Memory B cell (primary cell): ENCODE measurements around the gene LAMTOR2.

Source experiments
- ATAC-seq: fragments of 150-1000 bp; cut with Tn5 transposase; 2 replicates; pipeline ENCODE4 v1.10.0; 2021; ENCODE audit warnings: low read depth, mild to moderate bottlenecking, moderate library complexity
- DNase-seq, 2 donors: peaks; one replicate each; pipeline ENCODE4 v3.0.0; 2022; ENCODE audit warnings: low spot score in 2 of 2
- H3K27ac Mint-ChIP-seq: one replicate; pipeline ENCODE4 v1.8.0; 2022; ENCODE audit warnings: mild to moderate bottlenecking, moderate library complexity, mixed read lengths
- H3K27me3 Mint-ChIP-seq: one replicate; pipeline ENCODE4 v1.8.0; 2022; ENCODE audit warnings: mixed read lengths
- H3K36me3 Mint-ChIP-seq: one replicate; pipeline ENCODE4 v1.8.0; 2022; ENCODE audit warnings: mild to moderate bottlenecking, mixed read lengths
- H3K4me1 Mint-ChIP-seq: one replicate; pipeline ENCODE4 v1.8.0; 2022; ENCODE audit warnings: mixed read lengths
- H3K4me3 Mint-ChIP-seq: one replicate; pipeline ENCODE4 v1.8.0; 2022; ENCODE audit warnings: mild to moderate bottlenecking, moderate library complexity, mixed read lengths
- H3K9me3 Mint-ChIP-seq: one replicate; pipeline ENCODE4 v1.8.0; 2022; ENCODE audit warnings: mixed read lengths

Gene LAMTOR2

DNA sequence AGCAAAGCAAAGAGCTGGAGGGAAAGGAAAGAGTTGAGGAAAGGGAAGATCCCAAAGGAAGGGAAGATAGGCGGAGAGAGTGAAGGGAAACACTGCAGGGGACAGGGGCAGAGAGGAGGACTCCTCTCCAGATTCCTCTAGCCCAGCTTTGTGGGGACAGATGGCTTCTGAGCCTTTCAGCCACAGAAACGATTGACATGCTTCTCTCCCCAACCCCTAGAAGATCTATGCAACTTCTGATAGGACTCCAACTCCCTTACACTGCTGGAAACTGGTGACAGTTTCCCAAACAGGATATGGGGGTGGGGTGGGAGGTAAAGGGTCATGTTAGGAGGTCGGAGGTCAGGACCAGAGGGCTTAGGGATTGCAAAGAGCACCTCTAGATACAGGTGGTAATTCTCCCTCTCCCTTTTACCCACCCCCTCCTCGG is 21.2 kb downstream of the LAMTOR2 start:
- H3K36me3 Mint-ChIP-seq = no peaks in the 10 kb centered on the region
- no peaks in the 10 kb centered on the region for H3K9me3 Mint-ChIP-seq
- ATAC-seq = no peak
- H3K27me3 Mint-ChIP-seq = no peaks in the 10 kb centered on the region
- H3K4me3 Mint-ChIP-seq = peak overlapping the region; percentile 78
- H3K4me1 Mint-ChIP-seq = peaks cover 16% of the 10 kb centered on the region
- H3K27ac Mint-ChIP-seq = peak overlapping the region; percentile 39
- no peak for DNase-seq

DNA sequence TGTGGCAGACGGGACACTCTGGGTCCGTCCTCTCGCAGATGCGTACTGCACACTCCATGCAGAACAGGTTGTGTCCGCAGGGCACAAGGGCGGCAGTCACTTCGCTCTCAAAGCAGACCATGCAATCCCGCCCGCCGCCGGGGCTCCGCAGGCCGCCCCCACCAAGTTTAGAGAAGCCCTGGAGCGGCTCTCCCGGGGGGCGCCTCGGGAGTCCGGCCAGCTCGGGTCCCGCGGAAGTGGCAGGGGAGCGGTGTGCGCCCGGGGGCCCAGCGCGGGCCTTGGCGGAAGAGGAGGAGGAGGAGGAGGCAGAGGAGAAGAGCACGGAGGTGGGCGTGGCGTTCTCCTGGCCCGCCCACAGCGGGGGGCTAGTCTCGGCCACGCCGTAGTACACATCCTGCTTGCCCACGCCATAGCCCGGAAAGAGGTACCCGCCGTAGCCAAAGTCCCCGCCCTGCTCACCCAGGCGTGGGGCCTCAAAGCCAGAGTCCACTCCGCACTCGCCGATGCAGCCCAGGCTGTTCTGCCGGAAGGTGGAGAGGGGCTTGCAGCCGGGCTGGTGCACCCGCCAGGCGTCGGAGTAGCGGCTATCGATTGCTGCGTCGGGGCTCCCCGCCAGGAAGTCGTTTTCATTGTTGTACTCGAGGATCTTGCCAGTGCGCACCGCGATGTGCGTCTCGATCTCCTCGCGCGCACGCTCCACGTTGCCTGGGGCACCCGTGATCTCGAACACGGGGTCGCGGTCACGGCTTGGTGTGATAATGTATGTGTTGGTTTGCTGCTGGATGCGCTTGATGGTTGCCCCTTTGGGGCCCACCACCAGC is 22.2 kb downstream of the LAMTOR2 start:
- H3K27me3 Mint-ChIP-seq = peaks cover 1% of the 10 kb centered on the region
- DNase-seq (peak in 1 of 2 donors; percentile 49), ATAC-seq (peak; percentile 77)
- H3K27ac Mint-ChIP-seq = no peak overlapping the region
- no peaks in the 10 kb centered on the region for H3K36me3 Mint-ChIP-seq
- H3K4me3 Mint-ChIP-seq = peak overlapping the region; percentile 78
- peaks cover 18% of the 10 kb centered on the region for H3K4me1 Mint-ChIP-seq
- no peaks in the 10 kb centered on the region for H3K9me3 Mint-ChIP-seq

DNA sequence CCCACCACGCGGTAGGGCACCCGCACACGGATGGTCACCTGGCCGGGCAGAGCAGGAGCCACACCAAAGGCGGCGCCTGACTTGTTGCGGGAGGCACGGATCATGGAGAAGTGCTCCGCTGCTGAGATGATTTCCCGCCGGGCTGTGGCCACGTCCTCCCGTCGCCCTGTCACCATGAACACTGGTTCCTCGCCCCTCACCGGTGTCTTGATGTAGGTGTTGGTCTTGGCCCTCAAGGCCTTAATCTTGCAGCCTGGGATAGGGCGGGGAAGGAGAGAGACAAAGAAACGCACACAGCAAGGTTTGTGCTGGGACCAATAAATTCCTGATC is 22.8 kb downstream of the LAMTOR2 start:
- DNase-seq (no peak), ATAC-seq (no peak)
- Mint-ChIP-seq H3K27ac (no peak overlapping the region), H3K36me3 (no peaks in the 10 kb centered on the region), H3K9me3 (no peaks in the 10 kb centered on the region), H3K4me3 (peak overlapping the region; percentile 78), H3K27me3 (peaks cover 2% of the 10 kb centered on the region), H3K4me1 (peaks cover 19% of the 10 kb centered on the region)

DNA sequence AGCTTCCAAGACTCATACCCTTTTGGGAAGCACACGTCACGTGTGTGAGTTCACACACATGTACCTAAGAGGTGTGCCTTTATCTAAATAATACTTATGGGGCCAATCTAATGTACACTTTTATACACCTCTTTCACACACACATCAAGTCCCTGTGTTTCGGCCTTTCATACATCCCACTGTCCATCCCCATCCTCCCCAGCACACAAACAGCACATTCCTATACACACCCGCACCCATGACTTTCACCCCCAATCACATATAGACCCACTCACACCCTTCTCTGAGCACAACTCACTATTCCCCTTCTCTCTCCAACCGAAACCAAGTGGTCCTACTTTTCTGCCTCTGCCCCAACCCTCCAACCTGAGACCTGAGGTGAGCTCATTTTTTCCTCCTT is 24.1 kb downstream of the LAMTOR2 start:
- Mint-ChIP-seq H3K27ac (no peak overlapping the region), H3K4me1 (peaks cover 22% of the 10 kb centered on the region), H3K9me3 (no peaks in the 10 kb centered on the region), H3K4me3 (peak overlapping the region; percentile 5), H3K27me3 (peaks cover 5% of the 10 kb centered on the region), H3K36me3 (no peaks in the 10 kb centered on the region)
- ATAC-seq = no peak
- DNase-seq = no peak

DNA sequence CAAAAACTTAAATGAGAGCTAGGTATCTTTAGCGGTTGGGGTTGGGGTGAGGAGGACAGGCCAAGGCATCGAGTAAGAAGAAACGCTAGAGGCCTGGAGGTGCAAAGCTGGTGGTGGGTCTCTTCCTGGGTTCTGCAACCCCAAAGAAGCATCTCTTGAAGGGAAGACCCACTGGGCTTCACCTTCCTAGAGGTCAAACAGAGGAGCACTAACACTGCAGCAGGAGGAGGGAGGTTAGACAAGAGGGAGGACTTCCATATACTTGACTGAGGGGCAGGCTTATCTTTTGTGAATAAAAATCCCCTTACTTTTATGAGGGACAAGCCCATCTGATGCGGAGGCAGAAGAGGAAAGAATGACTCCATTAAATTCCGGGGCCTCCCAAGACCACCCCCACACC is 25.2 kb downstream of the LAMTOR2 start:
- Mint-ChIP-seq H3K36me3 (no peaks in the 10 kb centered on the region), H3K4me3 (no peak overlapping the region), H3K27ac (no peak overlapping the region), H3K9me3 (no peaks in the 10 kb centered on the region), H3K27me3 (peaks cover 8% of the 10 kb centered on the region), H3K4me1 (peaks cover 26% of the 10 kb centered on the region)
- no peak for ATAC-seq
- no peak for DNase-seq

DNA sequence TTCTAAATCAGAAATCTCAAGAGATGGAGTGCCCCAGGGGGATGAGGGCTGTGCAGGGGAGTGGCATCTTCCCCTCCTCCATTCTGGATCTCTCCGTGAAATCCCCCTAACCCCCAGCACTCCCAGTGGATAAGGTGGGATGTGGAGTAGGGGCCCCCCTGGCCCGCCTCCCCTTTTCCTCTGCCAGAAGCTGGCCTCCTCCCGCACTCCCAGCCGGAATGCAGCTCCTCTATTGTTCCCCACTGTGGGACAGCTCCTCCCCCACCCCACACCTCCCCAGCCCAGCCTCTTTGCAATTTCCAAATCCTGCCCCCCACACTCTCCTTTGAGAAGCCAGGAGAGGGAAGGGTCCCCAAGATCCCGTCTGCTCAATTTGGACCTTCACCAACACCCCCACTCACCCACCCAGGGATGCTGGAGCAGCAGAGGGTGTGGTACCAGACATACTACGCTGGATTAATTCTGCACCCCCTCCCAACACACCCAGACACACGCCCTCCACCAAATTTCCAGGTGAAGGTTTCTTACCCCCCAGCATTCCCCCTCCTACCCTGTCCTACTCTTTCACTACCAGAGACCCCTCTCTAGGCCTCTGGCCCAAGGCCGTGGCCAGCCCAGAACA is 25.8 kb downstream of the LAMTOR2 start:
- H3K4me1 Mint-ChIP-seq = peaks cover 23% of the 10 kb centered on the region
- H3K9me3 Mint-ChIP-seq = no peaks in the 10 kb centered on the region
- no peak for ATAC-seq
- no peaks in the 10 kb centered on the region for H3K36me3 Mint-ChIP-seq
- no peak overlapping the region for H3K27ac Mint-ChIP-seq
- no peak for DNase-seq
- peaks cover 10% of the 10 kb centered on the region for H3K27me3 Mint-ChIP-seq
- H3K4me3 Mint-ChIP-seq = no peak overlapping the region

DNA sequence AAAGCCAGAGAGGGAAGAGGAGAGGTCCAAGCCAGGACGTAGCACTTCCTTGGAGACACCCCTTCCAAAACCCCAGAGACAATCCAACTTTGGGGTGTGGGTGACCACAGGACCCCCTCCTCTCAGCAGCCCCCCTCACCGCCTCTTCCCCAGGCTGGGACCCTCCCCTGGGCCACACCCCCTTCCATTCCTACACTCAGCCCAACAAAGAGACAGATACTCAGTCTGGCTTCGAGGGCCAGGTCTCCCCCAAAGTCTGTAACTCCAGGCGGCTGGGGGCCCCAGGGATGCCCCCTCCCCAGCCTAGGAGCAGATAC is 26.2 kb downstream of the LAMTOR2 start:
- no peak for DNase-seq
- no peak for ATAC-seq
- Mint-ChIP-seq H3K4me3 (no peak overlapping the region), H3K27ac (no peak overlapping the region), H3K27me3 (peaks cover 11% of the 10 kb centered on the region), H3K9me3 (no peaks in the 10 kb centered on the region), H3K4me1 (peaks cover 20% of the 10 kb centered on the region), H3K36me3 (no peaks in the 10 kb centered on the region)

DNA sequence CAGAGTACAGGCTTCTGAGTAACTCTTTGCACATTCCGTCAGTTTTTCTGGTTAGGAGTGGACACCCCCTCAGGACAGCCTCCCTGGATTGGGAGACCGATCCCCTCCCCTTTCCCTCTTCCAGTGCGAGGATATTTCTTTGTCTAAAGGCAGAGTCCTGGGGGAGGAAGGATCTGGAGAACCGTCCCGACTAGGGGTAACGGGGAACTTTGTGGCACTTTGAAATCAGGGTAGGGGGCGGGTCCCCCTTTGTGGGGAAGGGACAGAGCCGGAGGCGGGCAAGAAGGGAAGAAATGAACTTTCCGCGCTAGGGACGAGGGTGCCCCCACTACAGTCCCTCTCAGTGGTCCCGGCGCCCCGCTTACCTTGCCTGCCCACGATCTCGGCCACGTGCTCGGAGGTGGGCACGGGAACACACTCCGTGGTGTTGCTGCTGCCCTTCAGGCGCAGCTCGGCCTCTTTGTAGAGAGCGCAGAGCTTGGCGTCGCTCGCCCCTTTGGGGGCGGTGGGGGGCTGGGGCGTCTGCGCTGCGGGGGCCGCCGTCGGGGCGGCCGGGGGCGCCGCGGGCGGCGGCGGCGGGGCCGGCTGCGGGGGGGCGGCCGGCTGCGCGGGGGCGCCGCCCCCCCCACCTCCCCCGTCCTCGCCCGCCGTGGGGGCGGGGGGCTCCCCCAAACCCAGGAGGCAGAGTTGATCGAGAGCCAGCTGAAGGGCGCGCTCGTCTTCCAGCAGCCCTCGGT is 26.8 kb downstream of the LAMTOR2 start:
- Mint-ChIP-seq H3K4me3 (peak overlapping the region; percentile 86), H3K9me3 (no peaks in the 10 kb centered on the region), H3K27me3 (peaks cover 13% of the 10 kb centered on the region), H3K36me3 (no peaks in the 10 kb centered on the region), H3K27ac (no peak overlapping the region), H3K4me1 (peaks cover 20% of the 10 kb centered on the region)
- no peak for DNase-seq
- no peak for ATAC-seq

DNA sequence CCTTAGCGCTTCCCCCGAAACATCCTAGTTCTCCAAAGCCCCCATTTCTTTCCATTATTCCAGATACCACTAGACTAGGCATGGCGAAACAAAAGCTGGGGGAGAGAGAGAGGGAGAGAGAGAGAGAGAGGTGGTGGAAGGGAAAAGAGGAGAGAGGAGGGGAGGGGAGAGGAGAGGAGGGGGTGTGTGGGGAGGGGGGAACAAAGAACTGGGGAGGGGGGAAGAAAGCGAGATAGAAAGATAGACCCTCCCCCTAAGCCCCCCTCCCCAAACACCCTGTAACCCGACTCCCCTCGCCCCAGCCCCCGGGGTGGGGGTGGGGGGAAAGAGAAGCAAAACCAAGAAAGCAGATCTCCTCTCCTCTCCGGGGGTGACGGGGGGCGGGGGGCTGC is 27.3 kb downstream of the LAMTOR2 start:
- no peak overlapping the region for H3K27ac Mint-ChIP-seq
- no peaks in the 10 kb centered on the region for H3K9me3 Mint-ChIP-seq
- H3K4me1 Mint-ChIP-seq = peaks cover 20% of the 10 kb centered on the region
- no peak for DNase-seq
- no peaks in the 10 kb centered on the region for H3K36me3 Mint-ChIP-seq
- peak overlapping the region; percentile 86 for H3K4me3 Mint-ChIP-seq
- peak; percentile 8 for ATAC-seq
- H3K27me3 Mint-ChIP-seq = peaks cover 13% of the 10 kb centered on the region

DNA sequence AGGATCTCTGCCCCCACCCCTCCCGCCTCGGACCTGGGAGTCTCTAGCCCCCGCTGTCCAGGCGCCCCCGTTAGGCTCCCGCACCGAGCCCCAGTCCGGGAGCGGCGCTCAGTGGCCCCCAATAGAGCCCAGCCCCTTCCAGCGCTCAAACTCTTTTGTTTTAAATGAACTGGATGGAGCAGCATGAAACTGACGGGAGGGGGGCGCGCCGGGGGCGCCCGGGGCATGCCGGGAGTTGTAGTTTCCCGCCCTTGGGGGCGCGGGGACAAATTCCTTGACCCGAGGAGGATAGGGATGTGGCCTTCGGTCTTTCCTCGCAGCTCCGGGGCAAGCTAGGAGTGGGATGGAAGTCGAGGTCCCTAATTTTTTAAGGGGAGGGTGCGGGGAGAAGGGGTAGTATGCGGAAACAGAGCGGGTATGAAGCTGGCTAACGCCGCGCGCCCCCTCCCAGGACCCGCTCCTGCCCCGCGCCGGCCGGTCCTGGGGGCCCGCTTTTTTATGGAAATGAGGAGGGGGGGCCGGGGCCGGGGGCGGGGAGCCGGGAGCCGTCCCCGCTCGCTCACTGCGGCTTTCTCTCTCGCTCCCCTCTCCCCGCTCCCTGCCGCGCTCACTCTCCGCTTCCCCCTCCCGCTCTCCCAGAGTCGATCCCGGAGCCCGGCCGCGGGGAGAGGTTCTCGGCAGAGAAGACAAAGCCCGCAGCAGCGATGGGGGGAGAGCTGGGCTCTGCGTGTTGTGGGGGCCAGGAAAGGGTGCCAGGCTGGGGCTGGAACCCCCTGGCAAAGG is 27.9 kb downstream of the LAMTOR2 start, which contains the start of gene MEX3A:
TSS of gene MEX3A (minus strand) at position 157 of the 783 bp plus-strand sequence. CDS start 467 bp downstream, outside the sequence.
- Mint-ChIP-seq H3K27me3 (peaks cover 13% of the 10 kb centered on the region), H3K36me3 (no peaks in the 10 kb centered on the region), H3K4me3 (peak within 1 kb of the TSS; percentile 86), H3K9me3 (no peaks in the 10 kb centered on the region), H3K27ac (no peak within 1 kb of the TSS), H3K4me1 (peaks cover 20% of the 10 kb centered on the region)
- ATAC-seq (peak; percentile 80), DNase-seq (peak; percentile 54 to 55)

DNA sequence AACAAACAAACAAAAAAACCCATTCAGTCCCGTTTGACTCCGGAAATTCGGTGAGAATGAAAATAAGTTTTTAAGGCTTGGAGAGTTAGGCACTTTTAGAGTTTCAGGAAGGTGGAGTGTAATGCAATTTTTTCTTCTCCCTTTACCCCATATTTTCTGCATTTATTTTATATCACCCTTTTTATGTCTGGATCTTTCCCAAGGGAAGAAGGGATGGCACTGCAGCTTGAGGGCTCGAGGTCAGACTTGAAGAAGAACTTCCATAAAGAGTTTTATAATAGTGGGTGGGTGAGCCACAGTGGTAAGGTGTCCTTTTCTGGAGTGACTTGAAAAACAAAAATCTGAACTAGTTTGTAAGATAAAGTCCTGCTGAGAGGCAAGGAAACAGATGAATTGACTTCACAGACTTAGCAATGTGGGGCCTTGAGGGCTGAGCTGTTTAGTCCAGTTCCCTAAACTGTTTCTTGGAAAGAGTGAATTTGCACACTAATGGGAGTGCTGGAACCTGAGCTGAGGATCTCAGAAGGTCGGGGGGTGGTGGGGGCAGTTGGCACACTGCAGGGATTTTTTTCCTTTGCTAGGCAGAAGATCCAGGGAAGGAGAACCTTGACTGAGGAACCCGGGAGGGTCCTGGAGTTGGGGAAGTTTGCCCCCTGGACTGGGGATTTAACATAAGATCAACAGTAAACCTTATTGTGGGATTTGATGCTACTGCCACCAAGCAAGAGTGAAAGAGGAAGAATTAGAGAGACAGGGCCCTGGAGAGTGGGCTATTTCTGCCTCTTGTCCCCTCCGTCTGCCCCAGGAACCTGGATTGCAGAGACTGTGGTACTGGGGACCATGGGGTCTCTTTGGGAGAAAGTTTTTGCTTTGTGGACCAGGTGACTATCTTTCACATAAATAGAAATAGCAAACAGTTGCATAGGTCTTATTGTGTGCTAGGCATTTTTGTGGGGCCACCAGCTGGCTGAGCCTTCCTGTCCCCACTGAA is 29.5 kb downstream of the LAMTOR2 start:
- Mint-ChIP-seq H3K27ac (no peak overlapping the region), H3K9me3 (no peaks in the 10 kb centered on the region), H3K4me1 (peaks cover 10% of the 10 kb centered on the region), H3K36me3 (no peaks in the 10 kb centered on the region), H3K27me3 (peaks cover 13% of the 10 kb centered on the region), H3K4me3 (peak overlapping the region; percentile 44)
- ATAC-seq = no peak
- DNase-seq = no peak

DNA sequence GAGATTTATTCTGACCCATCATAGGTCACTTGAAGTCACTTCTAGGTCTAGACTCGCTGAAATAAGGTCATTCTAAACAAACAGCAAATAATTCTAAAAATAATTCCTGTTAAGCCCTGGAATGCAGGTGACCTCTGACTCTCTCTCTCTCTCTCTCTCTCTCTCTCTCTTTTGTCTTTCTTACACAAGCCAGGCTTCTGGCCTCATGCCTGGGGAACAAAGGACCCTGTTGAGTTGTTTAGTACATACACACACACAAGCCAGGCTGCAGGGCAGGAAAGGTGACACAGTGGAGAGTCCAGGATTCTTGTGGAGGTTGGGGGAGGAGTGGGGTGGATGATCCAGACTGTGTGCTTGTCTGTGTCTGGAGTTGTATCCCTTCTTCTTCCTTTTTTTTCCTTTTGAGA is 31.7 kb downstream of the LAMTOR2 start:
- Mint-ChIP-seq H3K36me3 (no peaks in the 10 kb centered on the region), H3K27ac (no peak overlapping the region), H3K9me3 (no peaks in the 10 kb centered on the region), H3K4me1 (peaks cover 20% of the 10 kb centered on the region), H3K4me3 (no peak overlapping the region), H3K27me3 (peaks cover 15% of the 10 kb centered on the region)
- ATAC-seq (no peak), DNase-seq (no peak)

DNA sequence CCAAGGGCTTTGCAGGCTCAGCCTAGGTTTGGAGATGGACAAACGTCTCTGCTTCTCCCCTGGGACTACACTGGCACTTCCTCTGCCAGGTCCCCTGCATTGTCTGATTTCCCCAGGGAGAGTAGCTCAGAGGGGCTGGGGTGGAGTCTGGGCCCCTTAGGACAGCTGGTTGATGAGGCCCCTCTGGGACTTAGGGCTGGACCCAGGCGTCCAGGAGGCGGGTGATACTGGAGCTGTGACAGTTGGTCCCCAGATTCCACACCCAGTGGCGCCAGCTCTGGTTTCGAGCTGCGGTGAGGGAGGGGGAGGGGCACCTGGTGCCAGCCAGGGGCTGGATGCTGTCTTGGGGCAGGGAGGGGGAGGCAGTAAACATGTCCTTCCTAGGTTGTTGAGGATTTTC is 35.1 kb downstream of the LAMTOR2 start:
- H3K27ac Mint-ChIP-seq = no peak overlapping the region
- no peaks in the 10 kb centered on the region for H3K36me3 Mint-ChIP-seq
- H3K4me3 Mint-ChIP-seq = no peak overlapping the region
- DNase-seq = no peak
- peaks cover 8% of the 10 kb centered on the region for H3K27me3 Mint-ChIP-seq
- peaks cover 10% of the 10 kb centered on the region for H3K4me1 Mint-ChIP-seq
- no peaks in the 10 kb centered on the region for H3K9me3 Mint-ChIP-seq
- ATAC-seq = no peak
